Ascending aorta (tissue), 2 donors: ENCODE results near the gene KRTAP10-6. TPM values are rescaled to one million over a fixed set of nuclear protein-coding genes. Genes with fewer than 3 reads are reported as not detected.
"Not testable (repeated sequence)": the region's sequence is repeated elsewhere in the genome, so short reads cannot be mapped to it uniquely, and the experiment has no call there.

Experiments
- DNase-seq, 2 donors: peaks; one replicate each; pipeline ENCODE4 v3.0.0-alpha.2; 2019; ENCODE audit warnings: low spot score in 2 of 2
- H3K27ac ChIP-seq, 2 donors: fragments of 200-600 bp; sonication (generic); one replicate each; pipeline ENCODE4 v1.5.1; 2016 to 2017; ENCODE audit warnings: mild to moderate bottlenecking in 1 of 2
- H3K27me3 ChIP-seq: fragments of 200-600 bp; sonication (generic); one replicate; pipeline ENCODE4 v1.5.1; 2017
- H3K36me3 ChIP-seq, 2 donors: fragments of 200-600 bp; sonication (generic); one replicate each; pipeline ENCODE4 v1.5.1; 2016
- H3K4me1 ChIP-seq, 2 donors: fragments of 200-600 bp; sonication (generic); one replicate each; pipeline ENCODE4 v1.5.1; 2016 to 2017; ENCODE audit warnings: mild to moderate bottlenecking in 1 of 2
- H3K4me3 ChIP-seq, 2 donors: fragments of 200-600 bp; sonication (generic); one replicate each; pipeline ENCODE4 v1.5.1; 2016 to 2017; ENCODE audit warnings: mild to moderate bottlenecking in 1 of 2
- H3K9me3 ChIP-seq, 2 donors: fragments of 200-600 bp; sonication (generic); one replicate each; pipeline ENCODE4 v1.5.1; 2016
- intact Hi-C: fragments of 100-400 bp; cut with DNase I; formaldehyde crosslinking; loops from one replicate; pipeline ENCODE4 v1.15.1; 2023
- total RNA-seq: library from RNA; depleted of rRNA; stranded (reverse); fragments of >200 nt; gene quantifications from one replicate; pipeline ENCODE4 v1.1.0, GENCODE V29; 2016
- TF ChIP-seq, protein P1 (sequence below), 3 experiments: fragments of 200-600 bp in 2 of 3; fragments of 450-650 bp in 1 of 3; sonication (generic) in 2 of 3; IDR thresholded peaks; one replicate each; pipeline ENCODE4 v1.5.1; 2016 to 2019; ENCODE audit warnings: antibody characterized with exemption in 3 of 3, mild to moderate bottlenecking in 1 of 3, moderate library complexity in 1 of 3

Gene KRTAP10-6
- total RNA-seq, 1 donor from 2014 or later = not detected

DNA sequence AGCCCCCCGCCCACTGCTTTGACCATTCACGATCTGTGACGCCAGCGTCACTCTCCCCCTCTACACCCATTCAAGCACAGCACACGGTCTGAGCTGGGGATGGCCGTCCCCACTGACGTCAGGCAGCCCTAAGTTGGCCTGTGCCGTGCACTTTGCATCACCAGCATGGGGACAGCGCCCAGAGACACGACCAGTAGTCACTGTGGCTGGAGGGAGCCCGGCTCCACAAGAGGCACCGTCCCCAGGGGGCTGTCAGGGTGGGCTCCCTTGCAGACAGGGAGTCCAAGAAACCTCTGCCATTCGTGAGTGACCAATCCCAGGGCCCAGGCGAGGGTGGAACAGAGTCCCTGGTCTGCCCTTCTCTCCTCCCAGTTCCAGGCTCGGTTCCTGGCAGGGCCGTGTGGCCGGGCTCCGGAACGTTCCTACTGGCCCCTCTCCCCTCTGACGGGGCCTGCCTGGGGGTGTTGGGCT lies 21.9 kb upstream of the KRTAP10-6 start:
- DNase-seq = no peak
- Histone ChIP-seq H3K9me3 (no peaks in the 10 kb centered on the region), H3K4me1 (no peaks in the 10 kb centered on the region), H3K27ac (no peak overlapping the region), H3K36me3 (no peaks in the 10 kb centered on the region), H3K4me3 (no peak overlapping the region), H3K27me3 (no peaks in the 10 kb centered on the region)
- intact Hi-C loops = no loop called here
- TF ChIP-seq, protein P1, sequence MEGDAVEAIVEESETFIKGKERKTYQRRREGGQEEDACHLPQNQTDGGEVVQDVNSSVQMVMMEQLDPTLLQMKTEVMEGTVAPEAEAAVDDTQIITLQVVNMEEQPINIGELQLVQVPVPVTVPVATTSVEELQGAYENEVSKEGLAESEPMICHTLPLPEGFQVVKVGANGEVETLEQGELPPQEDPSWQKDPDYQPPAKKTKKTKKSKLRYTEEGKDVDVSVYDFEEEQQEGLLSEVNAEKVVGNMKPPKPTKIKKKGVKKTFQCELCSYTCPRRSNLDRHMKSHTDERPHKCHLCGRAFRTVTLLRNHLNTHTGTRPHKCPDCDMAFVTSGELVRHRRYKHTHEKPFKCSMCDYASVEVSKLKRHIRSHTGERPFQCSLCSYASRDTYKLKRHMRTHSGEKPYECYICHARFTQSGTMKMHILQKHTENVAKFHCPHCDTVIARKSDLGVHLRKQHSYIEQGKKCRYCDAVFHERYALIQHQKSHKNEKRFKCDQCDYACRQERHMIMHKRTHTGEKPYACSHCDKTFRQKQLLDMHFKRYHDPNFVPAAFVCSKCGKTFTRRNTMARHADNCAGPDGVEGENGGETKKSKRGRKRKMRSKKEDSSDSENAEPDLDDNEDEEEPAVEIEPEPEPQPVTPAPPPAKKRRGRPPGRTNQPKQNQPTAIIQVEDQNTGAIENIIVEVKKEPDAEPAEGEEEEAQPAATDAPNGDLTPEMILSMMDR (IDR thresholded peaks at IDR 0.05) = no peak

DNA sequence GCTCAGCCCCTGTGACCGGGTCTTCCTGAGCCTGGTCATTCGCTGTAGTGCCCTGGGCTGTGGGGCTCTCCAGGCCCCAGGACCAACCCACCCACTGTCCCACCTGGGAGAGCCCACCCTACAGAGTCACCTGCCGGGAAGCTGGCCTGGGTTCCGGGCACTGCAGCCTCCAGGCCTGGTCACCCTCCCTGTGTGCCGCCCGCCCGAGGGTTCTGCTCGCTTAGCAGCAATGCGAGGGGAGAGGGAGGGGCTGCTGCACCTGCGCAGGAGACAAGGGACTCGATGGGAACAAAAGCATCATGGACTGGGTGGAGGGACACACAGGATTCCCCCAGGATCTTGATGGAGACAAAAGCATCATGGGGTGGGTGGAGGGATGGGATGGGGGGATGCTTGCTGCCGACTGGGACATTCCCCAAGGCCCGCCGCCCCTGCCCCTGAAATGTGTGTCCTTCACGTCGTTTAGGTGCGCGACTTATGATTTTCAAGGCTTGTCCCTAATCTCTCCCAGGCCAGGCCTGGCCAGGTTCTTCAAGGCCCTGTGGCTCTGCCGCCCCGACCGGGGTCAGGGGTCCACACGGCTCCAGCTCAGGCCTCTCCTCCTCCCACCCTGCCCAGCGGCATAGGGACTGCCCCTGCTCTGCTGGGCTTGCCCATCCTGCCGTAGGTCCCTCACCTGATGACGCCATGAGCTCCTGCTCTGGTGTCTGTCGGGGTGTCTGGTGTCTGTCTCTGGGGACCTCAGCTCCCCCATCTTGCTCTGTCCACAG lies 21.3 kb upstream of the KRTAP10-6 start:
- no peaks in the 10 kb centered on the region for H3K27me3 ChIP-seq
- H3K4me1 ChIP-seq = no peaks in the 10 kb centered on the region
- H3K27ac ChIP-seq = no peak overlapping the region
- TF ChIP-seq, protein P1 (IDR thresholded peaks at IDR 0.05) = no peak
- H3K36me3 ChIP-seq = no peaks in the 10 kb centered on the region
- intact Hi-C loops = no loop called here
- no peak for DNase-seq
- H3K4me3 ChIP-seq = no peak overlapping the region
- no peaks in the 10 kb centered on the region for H3K9me3 ChIP-seq

DNA sequence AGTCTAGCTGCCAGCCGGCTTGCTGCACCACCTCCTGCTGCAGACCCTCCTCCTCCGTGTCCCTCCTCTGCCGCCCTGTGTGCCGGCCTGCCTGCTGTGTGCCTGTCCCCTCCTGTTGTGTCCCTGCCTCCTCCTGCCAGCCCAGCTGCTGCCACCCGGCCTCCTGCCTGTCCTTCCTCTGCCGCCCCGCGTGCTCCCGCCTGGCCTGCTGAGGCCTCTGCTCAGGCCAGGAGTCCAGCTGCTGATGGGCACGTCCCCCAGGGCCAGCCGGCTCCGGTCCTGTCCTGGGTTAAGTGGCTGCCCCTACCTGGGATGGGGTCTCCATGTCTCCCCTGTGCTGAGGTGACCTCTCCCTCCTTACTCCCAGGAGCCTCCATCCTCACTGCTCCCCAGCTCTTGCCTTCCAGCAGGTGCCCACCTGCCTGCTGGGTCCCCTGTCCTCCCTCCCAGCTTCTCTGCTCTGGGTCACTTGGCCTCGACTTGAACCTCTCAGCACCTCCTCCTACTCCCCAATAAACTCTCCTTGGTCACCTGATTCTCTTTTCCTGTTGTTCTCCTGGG lies 20.4 kb upstream of the KRTAP10-6 start:
- Histone ChIP-seq H3K36me3 (no peaks in the 10 kb centered on the region), H3K9me3 (no peaks in the 10 kb centered on the region), H3K27ac (no peak overlapping the region), H3K4me1 (no peaks in the 10 kb centered on the region), H3K4me3 (no peak overlapping the region), H3K27me3 (no peaks in the 10 kb centered on the region)
- TF ChIP-seq, protein P1 (IDR thresholded peaks at IDR 0.05) = no peak
- no peak for DNase-seq
- intact Hi-C loops = no loop called here

DNA sequence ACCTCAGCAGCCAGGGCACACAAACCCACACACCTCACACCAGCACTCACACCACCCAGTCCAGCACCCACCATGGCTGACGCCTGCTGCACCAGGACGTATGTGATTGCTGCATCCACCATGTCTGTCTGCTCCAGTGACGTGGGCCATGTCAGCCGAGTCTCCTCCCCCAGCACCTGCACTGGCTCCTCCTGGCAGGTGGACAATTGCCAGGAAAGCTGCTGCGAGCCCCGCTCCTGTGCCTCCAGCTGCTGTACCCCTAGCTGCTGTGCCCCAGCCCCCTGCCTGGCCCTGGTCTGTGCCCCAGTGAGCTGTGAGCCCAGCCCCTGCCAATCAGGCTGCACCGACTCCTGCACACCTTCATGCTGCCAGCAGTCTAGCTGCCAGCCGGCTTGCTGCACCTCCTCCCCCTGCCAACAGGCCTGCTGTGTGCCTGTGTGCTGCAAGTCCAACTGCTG lies 19.8 kb upstream of the KRTAP10-6 start, which contains the start of gene KRTAP10-8:
Gene KRTAP10-8, plus strand, starts transcription at position 51 of the 458 bp plus-strand sequence. Its CDS starts 22 bp downstream, at position 73.
- intact Hi-C loops = no loop called here
- H3K9me3 ChIP-seq = no peaks in the 10 kb centered on the region
- no peak for DNase-seq
- H3K4me3 ChIP-seq = no peak within 1 kb of the TSS
- no peaks in the 10 kb centered on the region for H3K4me1 ChIP-seq
- TF ChIP-seq, protein P1 (IDR thresholded peaks at IDR 0.05) = no peak
- H3K36me3 ChIP-seq = no peaks in the 10 kb centered on the region
- H3K27ac ChIP-seq = no peak within 1 kb of the TSS
- no peaks in the 10 kb centered on the region for H3K27me3 ChIP-seq

- no peak overlapping the region for H3K4me3 ChIP-seq
- no peak for DNase-seq
- intact Hi-C loops = no loop called here
- H3K27ac ChIP-seq = no peak overlapping the region
- no peaks in the 10 kb centered on the region for H3K36me3 ChIP-seq
- H3K9me3 ChIP-seq = no peaks in the 10 kb centered on the region
- H3K4me1 ChIP-seq = no peaks in the 10 kb centered on the region
- no peaks in the 10 kb centered on the region for H3K27me3 ChIP-seq
- TF ChIP-seq, protein P1 (IDR thresholded peaks at IDR 0.05) = no peak
These were observed 19.2 kb upstream of the KRTAP10-6 start for GRCh38 chr21:44611551-44611950.

DNA sequence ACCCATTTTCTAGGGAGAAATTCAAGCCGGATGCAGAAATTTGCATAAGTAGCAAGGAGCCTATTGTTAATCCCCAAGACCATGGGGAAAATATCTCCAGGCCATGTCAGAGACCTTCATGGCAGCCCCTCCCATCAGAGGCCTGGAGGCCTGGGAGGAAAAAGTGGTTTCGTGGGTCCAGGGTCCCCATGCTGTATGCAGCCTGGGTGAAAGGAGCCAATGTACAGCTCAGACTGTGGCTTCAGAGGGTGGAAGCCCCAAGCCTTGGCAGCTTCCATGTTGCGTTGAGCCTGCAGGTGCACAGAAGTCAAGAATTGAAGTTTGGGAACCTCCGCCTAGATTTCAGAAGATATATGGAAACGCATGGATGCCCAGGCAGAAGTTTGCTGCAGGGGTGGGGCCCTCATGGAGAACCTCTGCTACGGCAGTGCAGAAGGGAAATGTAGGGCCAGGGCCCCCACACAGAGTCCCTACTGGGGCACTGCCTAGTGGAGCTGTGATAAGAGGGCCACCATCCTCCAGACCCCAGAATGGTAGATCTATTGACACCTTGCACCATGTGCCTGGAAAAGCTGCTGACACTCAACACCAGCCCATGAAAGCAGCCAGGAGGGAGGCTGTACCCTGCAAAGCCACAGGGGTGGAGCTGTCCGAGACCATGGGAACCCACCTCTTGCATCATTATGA lies 18.0 kb upstream of the KRTAP10-6 start:
- DNase-seq, H3K4me3 ChIP-seq, H3K4me1 ChIP-seq, H3K9me3 ChIP-seq, H3K27me3 ChIP-seq, intact Hi-C loops, H3K36me3 ChIP-seq, H3K27ac ChIP-seq: not testable (repeated sequence)
